ENCODE data around the gene AGBL1.

Gene AGBL1

GRCh38 chr15:86054338-86054737, 25.3 kb upstream of the AGBL1 start:
- peak overlapping the region; percentile 79 for H2AK5ac ChIP-seq (ENCODE audit: low read depth, low read length)
- H3K4me1 ChIP-seq (ENCODE audit: control insufficient read depth in 2 of 2, insufficient read depth in 1 of 2, low read depth in 1 of 2, low read length in 2 of 2): peaks cover 0 to 6% of the 10 kb centered on the region in 2 donors
- H2BK15ac ChIP-seq (ENCODE audit: low read length): peak overlapping the region; percentile 34
- no peaks in the 10 kb centered on the region for H3K9me3 ChIP-seq (replicated peaks in 1 of 2; ENCODE audit: control insufficient read depth in 2 of 2, insufficient read depth in 1 of 2, low read depth in 1 of 2, low read length in 2 of 2)
- no peaks in the 10 kb centered on the region for H3K79me1 ChIP-seq (ENCODE audit: low read depth, low read length)
- no peak overlapping the region for H4K8ac ChIP-seq (ENCODE audit: low read depth, low read length)
- H2BK120ac ChIP-seq (ENCODE audit: low read depth, low read length): no peak overlapping the region
- peak overlapping the region; percentile 56 for H3K18ac ChIP-seq (ENCODE audit: low read length)
- H3K4me3 ChIP-seq (ENCODE audit: low read length in 2 of 2): no peak overlapping the region
- no peak for DNase-seq (ENCODE audit: low spot score)
- no CpG with 5 or more reads among the region's 6 CpGs for WGBS, 2 donors (ENCODE audit: extremely low coverage in 2 of 2, insufficient read length in 2 of 2, insufficient replicate concordance in 1 of 2)
- H3K27me3 ChIP-seq (ENCODE audit: control insufficient read depth in 3 of 3, insufficient read depth in 3 of 3, low read depth in 1 of 3, low read length in 3 of 3): no peaks in the 10 kb centered on the region
- no peak overlapping the region for H2BK12ac ChIP-seq (ENCODE audit: low read length)
- H3K36me3 ChIP-seq (replicated peaks in 1 of 2; ENCODE audit: control insufficient read depth in 2 of 2, insufficient read depth in 2 of 2, low read length in 2 of 2): no peaks in the 10 kb centered on the region
- no peak overlapping the region for H4K91ac ChIP-seq (ENCODE audit: low read depth, low read length, poor library complexity)
- H3K4ac ChIP-seq (ENCODE audit: low read length): no peak overlapping the region
- no peak overlapping the region for H3K23ac ChIP-seq (ENCODE audit: low read depth, low read length, poor library complexity)
- no peak overlapping the region for H3K14ac ChIP-seq (ENCODE audit: low read length)
- H2BK5ac ChIP-seq (ENCODE audit: low read length): no peak overlapping the region
- H3K9ac ChIP-seq (ENCODE audit: low read depth, low read length, poor library complexity): no peak overlapping the region
- no peak overlapping the region for H2AFZ ChIP-seq (ENCODE audit: low read length)
- H3K27ac ChIP-seq (replicated peaks; ENCODE audit: low read length): no peak overlapping the region
- H3K4me2 ChIP-seq (ENCODE audit: insufficient read depth, low read length, poor library complexity, severe bottlenecking): no peak overlapping the region

GRCh38 chr15:86055688-86056087, 24.0 kb upstream of the AGBL1 start:
- no peak overlapping the region for H3K9ac ChIP-seq (ENCODE audit: low read depth, low read length, poor library complexity)
- no peak overlapping the region for H2BK12ac ChIP-seq (ENCODE audit: low read length)
- H2BK120ac ChIP-seq (ENCODE audit: low read depth, low read length): no peak overlapping the region
- H3K14ac ChIP-seq (ENCODE audit: low read length): no peak overlapping the region
- no peak overlapping the region for H4K91ac ChIP-seq (ENCODE audit: low read depth, low read length, poor library complexity)
- no peak overlapping the region for H2AK5ac ChIP-seq (ENCODE audit: low read depth, low read length)
- no peak overlapping the region for H3K4me3 ChIP-seq (ENCODE audit: low read length in 2 of 2)
- H3K36me3 ChIP-seq (replicated peaks in 1 of 2; ENCODE audit: control insufficient read depth in 2 of 2, insufficient read depth in 2 of 2, low read length in 2 of 2): no peaks in the 10 kb centered on the region
- H3K27me3 ChIP-seq (ENCODE audit: control insufficient read depth in 3 of 3, insufficient read depth in 3 of 3, low read depth in 1 of 3, low read length in 3 of 3): no peaks in the 10 kb centered on the region
- H2BK15ac ChIP-seq (ENCODE audit: low read length): no peak overlapping the region
- no peaks in the 10 kb centered on the region for H3K9me3 ChIP-seq (replicated peaks in 1 of 2; ENCODE audit: control insufficient read depth in 2 of 2, insufficient read depth in 1 of 2, low read depth in 1 of 2, low read length in 2 of 2)
- H3K4ac ChIP-seq (ENCODE audit: low read length): no peak overlapping the region
- H3K23ac ChIP-seq (ENCODE audit: low read depth, low read length, poor library complexity): no peak overlapping the region
- no peak overlapping the region for H3K4me2 ChIP-seq (ENCODE audit: insufficient read depth, low read length, poor library complexity, severe bottlenecking)
- H3K4me1 ChIP-seq (ENCODE audit: control insufficient read depth in 2 of 2, insufficient read depth in 1 of 2, low read depth in 1 of 2, low read length in 2 of 2): peaks cover 0 to 6% of the 10 kb centered on the region in 2 donors
- H4K8ac ChIP-seq (ENCODE audit: low read depth, low read length): no peak overlapping the region
- H3K27ac ChIP-seq (replicated peaks; ENCODE audit: low read length): no peak overlapping the region
- WGBS, 2 donors (ENCODE audit: extremely low coverage in 2 of 2, insufficient read length in 2 of 2, insufficient replicate concordance in 1 of 2): no CpG with 5 or more reads among the region's 4 CpGs
- no peak overlapping the region for H3K18ac ChIP-seq (ENCODE audit: low read length)
- H2BK5ac ChIP-seq (ENCODE audit: low read length): no peak overlapping the region
- H2AFZ ChIP-seq (ENCODE audit: low read length): no peak overlapping the region
- no peak for DNase-seq (ENCODE audit: low spot score)
- H3K79me1 ChIP-seq (ENCODE audit: low read depth, low read length): no peaks in the 10 kb centered on the region

GRCh38 chr15:86059851-86060250, 19.8 kb upstream of the AGBL1 start:
- H3K9ac ChIP-seq (ENCODE audit: low read depth, low read length, poor library complexity): no peak overlapping the region
- no peak overlapping the region for H2AFZ ChIP-seq (ENCODE audit: low read length)
- H3K36me3 ChIP-seq (replicated peaks in 1 of 2; ENCODE audit: control insufficient read depth in 2 of 2, insufficient read depth in 2 of 2, low read length in 2 of 2): no peaks in the 10 kb centered on the region
- no peak overlapping the region for H2BK120ac ChIP-seq (ENCODE audit: low read depth, low read length)
- WGBS, 2 donors (ENCODE audit: extremely low coverage in 2 of 2, insufficient read length in 2 of 2, insufficient replicate concordance in 1 of 2): no CpG with 5 or more reads among the region's 4 CpGs
- no peaks in the 10 kb centered on the region for H3K79me1 ChIP-seq (ENCODE audit: low read depth, low read length)
- H4K91ac ChIP-seq (ENCODE audit: low read depth, low read length, poor library complexity): no peak overlapping the region
- no peak overlapping the region for H3K23ac ChIP-seq (ENCODE audit: low read depth, low read length, poor library complexity)
- H3K27ac ChIP-seq (replicated peaks; ENCODE audit: low read length): no peak overlapping the region
- H3K18ac ChIP-seq (ENCODE audit: low read length): no peak overlapping the region
- no peak overlapping the region for H2BK5ac ChIP-seq (ENCODE audit: low read length)
- H4K8ac ChIP-seq (ENCODE audit: low read depth, low read length): no peak overlapping the region
- no peak overlapping the region for H3K4me2 ChIP-seq (ENCODE audit: insufficient read depth, low read length, poor library complexity, severe bottlenecking)
- no peak for DNase-seq (ENCODE audit: low spot score)
- no peaks in the 10 kb centered on the region for H3K9me3 ChIP-seq (replicated peaks in 1 of 2; ENCODE audit: control insufficient read depth in 2 of 2, insufficient read depth in 1 of 2, low read depth in 1 of 2, low read length in 2 of 2)
- H3K4ac ChIP-seq (ENCODE audit: low read length): no peak overlapping the region
- H3K14ac ChIP-seq (ENCODE audit: low read length): no peak overlapping the region
- H2BK12ac ChIP-seq (ENCODE audit: low read length): no peak overlapping the region
- no peak overlapping the region for H2AK5ac ChIP-seq (ENCODE audit: low read depth, low read length)
- peaks cover 0 to 33% of the 10 kb centered on the region in 2 donors for H3K4me1 ChIP-seq (ENCODE audit: control insufficient read depth in 2 of 2, insufficient read depth in 1 of 2, low read depth in 1 of 2, low read length in 2 of 2)
- H2BK15ac ChIP-seq (ENCODE audit: low read length): no peak overlapping the region
- H3K27me3 ChIP-seq (ENCODE audit: control insufficient read depth in 3 of 3, insufficient read depth in 3 of 3, low read depth in 1 of 3, low read length in 3 of 3): no peaks in the 10 kb centered on the region
- no peak overlapping the region for H3K4me3 ChIP-seq (ENCODE audit: low read length in 2 of 2)

- no peak overlapping the region for H3K27ac ChIP-seq (replicated peaks; ENCODE audit: low read length)
- no peak overlapping the region for H2AK5ac ChIP-seq (ENCODE audit: low read depth, low read length)
- no peak overlapping the region for H2BK5ac ChIP-seq (ENCODE audit: low read length)
- H3K9ac ChIP-seq (ENCODE audit: low read depth, low read length, poor library complexity): no peak overlapping the region
- no peaks in the 10 kb centered on the region for H3K27me3 ChIP-seq (ENCODE audit: control insufficient read depth in 3 of 3, insufficient read depth in 3 of 3, low read depth in 1 of 3, low read length in 3 of 3)
- H2AFZ ChIP-seq (ENCODE audit: low read length): no peak overlapping the region
- no peak overlapping the region for H2BK15ac ChIP-seq (ENCODE audit: low read length)
- no peaks in the 10 kb centered on the region for H3K79me1 ChIP-seq (ENCODE audit: low read depth, low read length)
- no peak overlapping the region for H3K18ac ChIP-seq (ENCODE audit: low read length)
- no peak overlapping the region for H2BK120ac ChIP-seq (ENCODE audit: low read depth, low read length)
- H3K4me2 ChIP-seq (ENCODE audit: insufficient read depth, low read length, poor library complexity, severe bottlenecking): no peak overlapping the region
- no peak overlapping the region for H2BK12ac ChIP-seq (ENCODE audit: low read length)
- H3K4me1 ChIP-seq (ENCODE audit: control insufficient read depth in 2 of 2, insufficient read depth in 1 of 2, low read depth in 1 of 2, low read length in 2 of 2): peaks cover 0 to 33% of the 10 kb centered on the region in 2 donors
- no CpG with 5 or more reads among the region's 3 CpGs for WGBS, 2 donors (ENCODE audit: extremely low coverage in 2 of 2, insufficient read length in 2 of 2, insufficient replicate concordance in 1 of 2)
- no peak overlapping the region for H3K23ac ChIP-seq (ENCODE audit: low read depth, low read length, poor library complexity)
- H4K91ac ChIP-seq (ENCODE audit: low read depth, low read length, poor library complexity): no peak overlapping the region
- no peak overlapping the region for H4K8ac ChIP-seq (ENCODE audit: low read depth, low read length)
- H3K36me3 ChIP-seq (replicated peaks in 1 of 2; ENCODE audit: control insufficient read depth in 2 of 2, insufficient read depth in 2 of 2, low read length in 2 of 2): no peaks in the 10 kb centered on the region
- no peaks in the 10 kb centered on the region for H3K9me3 ChIP-seq (replicated peaks in 1 of 2; ENCODE audit: control insufficient read depth in 2 of 2, insufficient read depth in 1 of 2, low read depth in 1 of 2, low read length in 2 of 2)
- DNase-seq (ENCODE audit: low spot score): no peak
- no peak overlapping the region for H3K4ac ChIP-seq (ENCODE audit: low read length)
- H3K4me3 ChIP-seq (ENCODE audit: low read length in 2 of 2): no peak overlapping the region
- no peak overlapping the region for H3K14ac ChIP-seq (ENCODE audit: low read length)
Observed at GRCh38 chr15:86060674-86061073, 19.0 kb upstream of the AGBL1 start.
